ENCODE measurements around the gene SLC1A2. TPM values are rescaled to one million over a fixed set of nuclear protein-coding genes. Genes with fewer than 3 reads are reported as not detected.

SLC1A2 gene
- total RNA-seq, 1 donor from 2014 or later, result not detected

- no peak for DNase-seq (ENCODE audit: low read depth)
- H3K36me3 ChIP-seq (ENCODE audit: control insufficient read depth, insufficient read depth, low read length), result peaks cover 6% of the 10 kb centered on the region
- no peak overlapping the region for H3K4me3 ChIP-seq (ENCODE audit: low read depth, low read length)
- H3K27me3 ChIP-seq (ENCODE audit: control insufficient read depth, insufficient read depth, low read length), result no peaks in the 10 kb centered on the region
- no peak for TF ChIP-seq CTCF (IDR thresholded peaks at IDR 0.05; ENCODE audit: insufficient read depth, low read length, poor library complexity, severe bottlenecking)
These were observed 193.3 kb downstream of the SLC1A2 start for GRCh38 chr11:35225946-35226520.

- no peak for DNase-seq (ENCODE audit: low read depth)
- H3K4me3 ChIP-seq (ENCODE audit: low read depth, low read length), result no peak overlapping the region
- no peaks in the 10 kb centered on the region for H3K27me3 ChIP-seq (ENCODE audit: control insufficient read depth, insufficient read depth, low read length)
- TF ChIP-seq CTCF (IDR thresholded peaks at IDR 0.05; ENCODE audit: insufficient read depth, low read length, poor library complexity, severe bottlenecking), result no peak
- H3K36me3 ChIP-seq (ENCODE audit: control insufficient read depth, insufficient read depth, low read length), result peaks cover 4% of the 10 kb centered on the region
These were observed 195.4 kb downstream of the SLC1A2 start for GRCh38 chr11:35223991-35224390.

GRCh38 chr11:35223371-35223796 lies 196.0 kb downstream of the SLC1A2 start:
- no peak for DNase-seq (ENCODE audit: low read depth)
- H3K4me3 ChIP-seq (ENCODE audit: low read depth, low read length), result no peak overlapping the region
- TF ChIP-seq CTCF (IDR thresholded peaks at IDR 0.05; ENCODE audit: insufficient read depth, low read length, poor library complexity, severe bottlenecking), result no peak
- H3K36me3 ChIP-seq (ENCODE audit: control insufficient read depth, insufficient read depth, low read length), result peaks cover 4% of the 10 kb centered on the region
- H3K27me3 ChIP-seq (ENCODE audit: control insufficient read depth, insufficient read depth, low read length), result no peaks in the 10 kb centered on the region

GRCh38 chr11:35218956-35219355 lies 200.4 kb downstream of the SLC1A2 start:
- H3K27me3 ChIP-seq (ENCODE audit: control insufficient read depth, insufficient read depth, low read length), result no peaks in the 10 kb centered on the region
- H3K4me3 ChIP-seq (ENCODE audit: low read depth, low read length), result no peak overlapping the region
- DNase-seq (ENCODE audit: low read depth), result no peak
- no peak for TF ChIP-seq CTCF (IDR thresholded peaks at IDR 0.05; ENCODE audit: insufficient read depth, low read length, poor library complexity, severe bottlenecking)
- H3K36me3 ChIP-seq (ENCODE audit: control insufficient read depth, insufficient read depth, low read length), result peaks cover 4% of the 10 kb centered on the region

GRCh38 chr11:35216962-35217678 lies 202.2 kb downstream of the SLC1A2 start:
- H3K27me3 ChIP-seq (ENCODE audit: control insufficient read depth, insufficient read depth, low read length), result no peaks in the 10 kb centered on the region
- DNase-seq (ENCODE audit: low read depth), result no peak
- H3K4me3 ChIP-seq (ENCODE audit: low read depth, low read length), result no peak overlapping the region
- H3K36me3 ChIP-seq (ENCODE audit: control insufficient read depth, insufficient read depth, low read length), result peaks cover 1% of the 10 kb centered on the region
- no peak for TF ChIP-seq CTCF (IDR thresholded peaks at IDR 0.05; ENCODE audit: insufficient read depth, low read length, poor library complexity, severe bottlenecking)
